Measurements from ENCODE around the gene MPDU1. TPM values are rescaled to one million over a fixed set of nuclear protein-coding genes. Genes with fewer than 3 reads are reported as not detected.
A peak's percentile ranks its signal among the peaks of the same experiment; 100 is the strongest.
"Not testable (repeated sequence)": the region's sequence is repeated elsewhere in the genome, so short reads cannot be mapped to it uniquely, and the experiment has no call there.

The MPDU1 gene
- total RNA-seq, 1 donor from 2014 or later: 35.9 TPM

- Mint-ChIP-seq H3K4me3 (ENCODE audit: unreplicated experiment) (no peak overlapping the region), H3K36me3 (ENCODE audit: low read depth) (peaks cover 39% of the 10 kb centered on the region), H3K9me3 (ENCODE audit: low read depth) (no peaks in the 10 kb centered on the region), H3K27me3 (ENCODE audit: low read depth) (no peaks in the 10 kb centered on the region), H3K4me1 (ENCODE audit: low read depth) (peaks cover 32% of the 10 kb centered on the region), H3K27ac (ENCODE audit: unreplicated experiment) (peak overlapping the region; percentile 95)
- no peak for DNase-seq (ENCODE audit: low spot score)
- TF ChIP-seq CTCF (IDR thresholded peaks at IDR 0.05): no peak
Measured at GRCh38 chr17:7590743-7591142, 7.1 kb downstream of the MPDU1 start.

GRCh38 chr17:7591596-7591995, 7.9 kb downstream of the MPDU1 start:
- H3K4me3 Mint-ChIP-seq (ENCODE audit: unreplicated experiment): no peak overlapping the region
- H3K27ac Mint-ChIP-seq (ENCODE audit: unreplicated experiment): peak overlapping the region; percentile 95
- DNase-seq (ENCODE audit: low spot score): no peak
- peaks cover 41% of the 10 kb centered on the region for H3K36me3 Mint-ChIP-seq (ENCODE audit: low read depth)
- H3K9me3 Mint-ChIP-seq (ENCODE audit: low read depth): no peaks in the 10 kb centered on the region
- no peaks in the 10 kb centered on the region for H3K27me3 Mint-ChIP-seq (ENCODE audit: low read depth)
- H3K4me1 Mint-ChIP-seq (ENCODE audit: low read depth): peaks cover 32% of the 10 kb centered on the region
- no peak for TF ChIP-seq CTCF (IDR thresholded peaks at IDR 0.05)

- Mint-ChIP-seq H3K4me3 (ENCODE audit: unreplicated experiment) (no peak overlapping the region), H3K9me3 (ENCODE audit: low read depth) (no peaks in the 10 kb centered on the region), H3K27ac (ENCODE audit: unreplicated experiment) (peak overlapping the region; percentile 5), H3K4me1 (ENCODE audit: low read depth) (peaks cover 26% of the 10 kb centered on the region), H3K27me3 (ENCODE audit: low read depth) (no peaks in the 10 kb centered on the region), H3K36me3 (ENCODE audit: low read depth) (peaks cover 39% of the 10 kb centered on the region)
- DNase-seq (ENCODE audit: low spot score): no peak
- TF ChIP-seq CTCF (IDR thresholded peaks at IDR 0.05): no peak
Measured at GRCh38 chr17:7592422-7593021, 8.9 kb downstream of the MPDU1 start.

GRCh38 chr17:7593296-7593695, 9.6 kb downstream of the MPDU1 start:
- Mint-ChIP-seq H3K36me3 (ENCODE audit: low read depth) (peaks cover 36% of the 10 kb centered on the region), H3K27me3 (ENCODE audit: low read depth) (no peaks in the 10 kb centered on the region), H3K4me1 (ENCODE audit: low read depth) (peaks cover 19% of the 10 kb centered on the region), H3K4me3 (ENCODE audit: unreplicated experiment) (no peak overlapping the region), H3K9me3 (ENCODE audit: low read depth) (no peaks in the 10 kb centered on the region), H3K27ac (ENCODE audit: unreplicated experiment) (peak overlapping the region; percentile 73)
- no peak for TF ChIP-seq CTCF (IDR thresholded peaks at IDR 0.05)
- no peak for DNase-seq (ENCODE audit: low spot score)

- H3K27ac Mint-ChIP-seq (ENCODE audit: unreplicated experiment); H3K9me3 Mint-ChIP-seq (ENCODE audit: low read depth); DNase-seq (ENCODE audit: low spot score); H3K4me1 Mint-ChIP-seq (ENCODE audit: low read depth); H3K27me3 Mint-ChIP-seq (ENCODE audit: low read depth); H3K4me3 Mint-ChIP-seq (ENCODE audit: unreplicated experiment): not testable (repeated sequence)
- peaks cover 49% of the 10 kb centered on the region for H3K36me3 Mint-ChIP-seq (ENCODE audit: low read depth)
Measured at GRCh38 chr17:7597561-7597960, 13.9 kb downstream of the MPDU1 start.

GRCh38 chr17:7606280-7606679, 22.6 kb downstream of the MPDU1 start:
- DNase-seq (ENCODE audit: low spot score): no peak
- Mint-ChIP-seq H3K4me1 (ENCODE audit: low read depth) (peaks cover 21% of the 10 kb centered on the region), H3K36me3 (ENCODE audit: low read depth) (peaks cover 33% of the 10 kb centered on the region), H3K4me3 (ENCODE audit: unreplicated experiment) (no peak overlapping the region), H3K27ac (ENCODE audit: unreplicated experiment) (no peak overlapping the region), H3K27me3 (ENCODE audit: low read depth) (no peaks in the 10 kb centered on the region), H3K9me3 (ENCODE audit: low read depth) (no peaks in the 10 kb centered on the region)
- TF ChIP-seq CTCF (IDR thresholded peaks at IDR 0.05): no peak
